ENCODE results near the gene CNTNAP2. TPM values are rescaled to one million over a fixed set of nuclear protein-coding genes. Genes with fewer than 3 reads are reported as not detected.
"Not testable (repeated sequence)": the region's sequence is repeated elsewhere in the genome, so short reads cannot be mapped to it uniquely, and the experiment has no call there.

Gene CNTNAP2
- total and polyA plus RNA-seq, 4 donors, result 0.14 to 2.3 (median 1.1) TPM

- WGBS, result 79% methylated on average over 1 of the region's 1 CpG
- DNase-seq (ENCODE audit: low spot score), result no peak
- Histone ChIP-seq H3K4me1 (ENCODE audit: control insufficient read depth in 4 of 4, insufficient read depth in 4 of 4, low read length in 3 of 4) (no peaks in the 10 kb centered on the region), H3K4me3 (ENCODE audit: low read depth in 1 of 3, low read length in 3 of 3) (no peak overlapping the region), H3K27ac (ENCODE audit: low read depth in 1 of 2, low read length in 2 of 2) (no peak overlapping the region), H3K27me3 (ENCODE audit: control insufficient read depth in 4 of 4, insufficient read depth in 4 of 4, low read length in 3 of 4) (no peaks in the 10 kb centered on the region), H3K9ac (ENCODE audit: low read depth in 1 of 2, low read length in 2 of 2) (no peak overlapping the region), H3K36me3 (ENCODE audit: control insufficient read depth in 4 of 4, insufficient read depth in 3 of 4, low read depth in 1 of 4, low read length in 3 of 4) (no peaks in the 10 kb centered on the region), H3K9me3 (ENCODE audit: control insufficient read depth in 4 of 4, low read length in 3 of 4) (peaks cover 0 to 2% (median 0%) of the 10 kb centered on the region in 4 donors)
- no peak for TF ChIP-seq CTCF (IDR thresholded peaks at IDR 0.05; ENCODE audit: low read depth, low read length, missing input control)
- TF ChIP-seq SP1 (IDR thresholded peaks at IDR 0.05), result no peak
- TF ChIP-seq REST (IDR thresholded peaks at IDR 0.05), result no peak
- no peak for TF ChIP-seq NR2F2 (IDR thresholded peaks at IDR 0.05)
- no peak for TF ChIP-seq ATF3 (IDR thresholded peaks at IDR 0.05)
- no peak for TF ChIP-seq MAX (IDR thresholded peaks at IDR 0.05)
- no peak for TF ChIP-seq RAD21 (IDR thresholded peaks at IDR 0.05)
- TF ChIP-seq FOXA2 (IDR thresholded peaks at IDR 0.05), result no peak
- no peak for TF ChIP-seq RXRA (IDR thresholded peaks at IDR 0.05)
- TF ChIP-seq EGR1 (IDR thresholded peaks at IDR 0.05; ENCODE audit: low read depth in 2 of 2), result no peak
- no peak for TF ChIP-seq FOXA1 (IDR thresholded peaks at IDR 0.05)
- no peak for TF ChIP-seq YY1 (IDR thresholded peaks at IDR 0.05)
- TF ChIP-seq HNF4G (IDR thresholded peaks at IDR 0.05), result no peak
- TF ChIP-seq GABPA (IDR thresholded peaks at IDR 0.05 in 1 of 2, conservative IDR thresholded peaks at IDR 0.05 in 1 of 2), result no peak
- TF ChIP-seq JUND (IDR thresholded peaks at IDR 0.05), result no peak
- no peak for TF ChIP-seq TAF1 (conservative IDR thresholded peaks at IDR 0.05)
- no peak for TF ChIP-seq ZBTB33 (IDR thresholded peaks at IDR 0.05)
- TF ChIP-seq HNF4A (conservative IDR thresholded peaks at IDR 0.05), result no peak
Observed at GRCh38 chr7:147595042-147595441, 1478.4 kb downstream of the CNTNAP2 start.

- 60% methylated on average over 2 of the region's 2 CpGs for WGBS
- not testable (repeated sequence) for H3K9me3 ChIP-seq (ENCODE audit: control insufficient read depth in 4 of 4, low read length in 3 of 4); H3K9ac ChIP-seq (ENCODE audit: low read depth in 1 of 2, low read length in 2 of 2); H3K27ac ChIP-seq (ENCODE audit: low read depth in 1 of 2, low read length in 2 of 2); DNase-seq (ENCODE audit: low spot score); H3K4me3 ChIP-seq (ENCODE audit: low read depth in 1 of 3, low read length in 3 of 3); H3K27me3 ChIP-seq (ENCODE audit: control insufficient read depth in 4 of 4, insufficient read depth in 4 of 4, low read length in 3 of 4); H3K36me3 ChIP-seq (ENCODE audit: control insufficient read depth in 4 of 4, insufficient read depth in 3 of 4, low read depth in 1 of 4, low read length in 3 of 4); H3K4me1 ChIP-seq (ENCODE audit: control insufficient read depth in 4 of 4, insufficient read depth in 4 of 4, low read length in 3 of 4)
Observed at GRCh38 chr7:147598687-147599086, 1482.1 kb downstream of the CNTNAP2 start.
